Stomach (tissue), 9 donors: ENCODE results near the gene LDLRAD3. TPM values are rescaled to one million over a fixed set of nuclear protein-coding genes. Genes with fewer than 3 reads are reported as not detected.

ENCODE experiments used
- DNase-seq, 2 donors: peaks; one replicate each; pipeline versions ENCODE4 v3.0.0 to v3.0.0-alpha.2; 2013 to 2019
- H3K27ac ChIP-seq, 5 donors: fragments of 200-600 bp in 4 of 5; sonication (generic) in 4 of 5; one replicate each; pipeline ENCODE4 v1.5.1; 2013 to 2019; ENCODE audit warnings: mild to moderate bottlenecking in 1 of 5, moderate library complexity in 1 of 5
- H3K27me3 ChIP-seq, 3 donors: fragments of 200-600 bp; sonication (generic); one replicate each; pipeline ENCODE4 v1.5.1; 2017 to 2019; ENCODE audit warnings: mixed run types in 1 of 3
- H3K36me3 ChIP-seq, 4 donors: fragments of 200-600 bp; sonication (generic); 1 replicate in 3 of 4; 2 replicates in 1 of 4; pipeline ENCODE4 v1.5.1; 2016 to 2019
- H3K4me1 ChIP-seq, 4 donors: fragments of 200-600 bp; sonication (generic); one replicate each; pipeline ENCODE4 v1.5.1; 2016 to 2019
- H3K4me3 ChIP-seq, 4 donors: fragments of 200-600 bp; sonication (generic) in 3 of 4; one replicate each; pipeline ENCODE4 v1.5.1; 2016 to 2019; ENCODE audit warnings: mild to moderate bottlenecking in 1 of 4
- H3K9me3 ChIP-seq, 4 donors: fragments of 200-600 bp; sonication (generic); one replicate each; pipeline ENCODE4 v1.5.1; 2016 to 2019
- EP300 ChIP-seq: sonication (generic); formaldehyde crosslinking; IDR thresholded peaks from one replicate; pipeline ENCODE4 v1.6.1; 2017; ENCODE audit warnings: antibody characterized with exemption
- POLR2A ChIP-seq, 4 donors: fragments of 450-650 bp; IDR thresholded peaks; one replicate each; pipeline ENCODE4 v1.6.1; 2016; ENCODE audit warnings: antibody characterized with exemption in 4 of 4, control low read depth in 2 of 4, mild to moderate bottlenecking in 1 of 4, moderate library complexity in 1 of 4
- POLR2AphosphoS5 ChIP-seq, 3 donors: sonication (generic); formaldehyde crosslinking; IDR thresholded peaks; one replicate each; pipeline ENCODE4 v1.6.1; 2016; ENCODE audit warnings: antibody characterized with exemption in 3 of 3
- WGBS, 5 donors: extraction: QIAGEN DNeasy Blood & Tissue Kit in 3 of 5; methylation state at CpG; one replicate each; pipeline versions ENCODE4 v1.1.5 to v1.1.7; 2013 to 2018; 5-methylcytosine and 5-hydroxymethylcytosine counted together
- intact Hi-C: fragments of 100-400 bp; cut with DNase I; formaldehyde crosslinking; loops from one replicate; pipeline ENCODE4 v1.15.1; 2023; ENCODE audit warnings: low total_unique reads
- polyA plus RNA-seq, 3 donors: library from polyadenylated mRNA; stranded (reverse); fragments of 200-250 nt; gene quantifications; one replicate each; pipeline ENCODE4 v1.2.3, GENCODE V29; 2013
- total RNA-seq, 5 donors: library from RNA; depleted of rRNA; stranded (reverse); fragments of >200 nt; gene quantifications; one replicate each; pipeline versions ENCODE4 v1.1.0 to v1.2.3, GENCODE V29; 2014 to 2016
- TF ChIP-seq, protein P1 (sequence below), 7 experiments: fragments of 450-650 bp in 4 of 7; fragments of 200-600 bp in 3 of 7; sonication (generic) in 3 of 7; IDR thresholded peaks; one replicate each; pipeline ENCODE4 v1.5.1; 2016 to 2019; ENCODE audit warnings: antibody characterized with exemption in 7 of 7, control low read depth in 2 of 7, mild to moderate bottlenecking in 1 of 7
- donor health status: healthy with polysubstance abuse.
- donor health status: Bipolar disorder and iron deficiency.
- donor health status: healthy.

LDLRAD3 gene
- total and polyA plus RNA-seq, 8 donors = 2.0 to 22.8 (median 7.9) TPM

DNA sequence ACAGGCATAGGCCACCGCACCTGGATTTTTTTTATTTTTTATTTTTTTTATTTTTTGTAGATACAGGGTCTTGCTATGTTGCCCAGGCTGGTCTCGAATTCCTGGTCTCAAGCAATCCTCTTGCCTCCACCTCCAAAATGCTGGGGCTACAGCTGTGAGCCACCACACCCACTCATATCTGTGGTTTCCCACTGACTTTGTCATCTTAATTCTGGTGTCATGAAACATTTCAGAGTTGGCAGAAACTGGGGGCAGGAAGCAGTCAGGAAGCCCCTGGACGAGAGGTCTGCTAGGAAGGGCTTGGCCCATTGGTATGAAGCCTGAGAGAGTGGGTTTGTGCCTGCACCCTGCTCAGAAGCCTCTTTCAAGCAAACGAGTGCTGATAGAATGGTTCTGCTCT, 296.3 kb downstream of the LDLRAD3 start:
- TF ChIP-seq POLR2AphosphoS5 (IDR thresholded peaks at IDR 0.05) (no peak), EP300 (no peak), POLR2A (IDR thresholded peaks at IDR 0.05) (no peak)
- TF ChIP-seq, protein P1, sequence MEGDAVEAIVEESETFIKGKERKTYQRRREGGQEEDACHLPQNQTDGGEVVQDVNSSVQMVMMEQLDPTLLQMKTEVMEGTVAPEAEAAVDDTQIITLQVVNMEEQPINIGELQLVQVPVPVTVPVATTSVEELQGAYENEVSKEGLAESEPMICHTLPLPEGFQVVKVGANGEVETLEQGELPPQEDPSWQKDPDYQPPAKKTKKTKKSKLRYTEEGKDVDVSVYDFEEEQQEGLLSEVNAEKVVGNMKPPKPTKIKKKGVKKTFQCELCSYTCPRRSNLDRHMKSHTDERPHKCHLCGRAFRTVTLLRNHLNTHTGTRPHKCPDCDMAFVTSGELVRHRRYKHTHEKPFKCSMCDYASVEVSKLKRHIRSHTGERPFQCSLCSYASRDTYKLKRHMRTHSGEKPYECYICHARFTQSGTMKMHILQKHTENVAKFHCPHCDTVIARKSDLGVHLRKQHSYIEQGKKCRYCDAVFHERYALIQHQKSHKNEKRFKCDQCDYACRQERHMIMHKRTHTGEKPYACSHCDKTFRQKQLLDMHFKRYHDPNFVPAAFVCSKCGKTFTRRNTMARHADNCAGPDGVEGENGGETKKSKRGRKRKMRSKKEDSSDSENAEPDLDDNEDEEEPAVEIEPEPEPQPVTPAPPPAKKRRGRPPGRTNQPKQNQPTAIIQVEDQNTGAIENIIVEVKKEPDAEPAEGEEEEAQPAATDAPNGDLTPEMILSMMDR (IDR thresholded peaks at IDR 0.05) = no peak
- intact Hi-C loops = no loop called here
- H3K27ac ChIP-seq = no peak overlapping the region
- no peak overlapping the region for H3K4me3 ChIP-seq
- no peaks in the 10 kb centered on the region for H3K9me3 ChIP-seq
- 76 to 82% (median 78%) methylated on average over 4 of the region's 4 CpGs for WGBS, 5 donors
- H3K36me3 ChIP-seq = no peaks in the 10 kb centered on the region
- no peaks in the 10 kb centered on the region for H3K4me1 ChIP-seq
- H3K27me3 ChIP-seq = no peaks in the 10 kb centered on the region
- DNase-seq = no peak

DNA sequence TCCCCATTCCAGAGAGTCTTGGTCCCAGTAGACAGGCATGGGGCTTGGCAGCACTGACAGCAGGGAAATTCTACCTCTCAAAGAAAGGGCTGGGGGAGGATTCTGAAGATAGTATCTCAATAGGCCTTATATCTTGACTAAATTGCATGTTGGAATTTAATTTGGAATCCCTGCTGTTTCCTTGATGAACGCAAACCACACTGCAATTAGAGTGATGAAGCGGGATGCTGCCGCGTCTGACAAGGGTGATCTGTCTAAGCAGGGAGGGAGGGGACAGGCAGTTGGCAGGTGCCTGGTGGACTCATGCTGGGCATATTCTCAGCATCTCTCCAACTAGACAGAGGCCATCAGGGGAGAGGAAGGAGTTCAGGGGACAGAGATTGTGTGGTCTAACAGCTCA, 296.9 kb downstream of the LDLRAD3 start:
- H3K9me3 ChIP-seq = no peaks in the 10 kb centered on the region
- intact Hi-C loops = no loop called here
- no peaks in the 10 kb centered on the region for H3K4me1 ChIP-seq
- no peak overlapping the region for H3K4me3 ChIP-seq
- no peak for DNase-seq
- no peak overlapping the region for H3K27ac ChIP-seq
- no peaks in the 10 kb centered on the region for H3K36me3 ChIP-seq
- no peak for TF ChIP-seq POLR2A (IDR thresholded peaks at IDR 0.05)
- TF ChIP-seq EP300 = no peak
- no peak for TF ChIP-seq POLR2AphosphoS5 (IDR thresholded peaks at IDR 0.05)
- TF ChIP-seq, protein P1 (IDR thresholded peaks at IDR 0.05) = no peak
- no peaks in the 10 kb centered on the region for H3K27me3 ChIP-seq
- 93 to 100% (median 96%) methylated on average over 4 of the region's 4 CpGs for WGBS, 5 donors

DNA sequence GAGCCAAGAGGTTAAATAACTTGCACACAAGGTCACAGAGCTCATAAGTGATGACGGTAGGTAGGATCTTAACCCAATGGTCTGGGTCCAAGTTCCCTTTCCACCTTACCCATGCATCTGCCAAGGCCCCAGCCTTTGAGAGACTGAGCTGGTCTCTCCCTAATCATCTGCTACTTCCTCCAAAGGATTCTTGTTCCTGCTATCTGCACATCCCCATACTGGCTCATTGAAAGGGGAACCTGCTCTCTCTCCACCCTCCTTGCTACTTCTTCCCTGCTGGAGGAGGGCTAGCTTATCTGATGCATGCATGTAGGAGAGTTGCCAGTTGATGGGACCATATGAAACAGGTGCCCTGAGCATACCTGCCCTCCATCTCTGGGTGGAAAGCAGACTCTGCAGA, 297.6 kb downstream of the LDLRAD3 start:
- 35 to 86% (median 61%) methylated on average over 1 of the region's 1 CpG for WGBS, 5 donors
- no peak overlapping the region for H3K4me3 ChIP-seq
- no peaks in the 10 kb centered on the region for H3K36me3 ChIP-seq
- DNase-seq = no peak
- no peaks in the 10 kb centered on the region for H3K9me3 ChIP-seq
- no peak overlapping the region for H3K27ac ChIP-seq
- TF ChIP-seq EP300 = no peak
- no peak for TF ChIP-seq POLR2AphosphoS5 (IDR thresholded peaks at IDR 0.05)
- TF ChIP-seq, protein P1 (IDR thresholded peaks at IDR 0.05) = no peak
- no peak for TF ChIP-seq POLR2A (IDR thresholded peaks at IDR 0.05)
- no peaks in the 10 kb centered on the region for H3K27me3 ChIP-seq
- no peaks in the 10 kb centered on the region for H3K4me1 ChIP-seq
- intact Hi-C loops = no loop called here

DNA sequence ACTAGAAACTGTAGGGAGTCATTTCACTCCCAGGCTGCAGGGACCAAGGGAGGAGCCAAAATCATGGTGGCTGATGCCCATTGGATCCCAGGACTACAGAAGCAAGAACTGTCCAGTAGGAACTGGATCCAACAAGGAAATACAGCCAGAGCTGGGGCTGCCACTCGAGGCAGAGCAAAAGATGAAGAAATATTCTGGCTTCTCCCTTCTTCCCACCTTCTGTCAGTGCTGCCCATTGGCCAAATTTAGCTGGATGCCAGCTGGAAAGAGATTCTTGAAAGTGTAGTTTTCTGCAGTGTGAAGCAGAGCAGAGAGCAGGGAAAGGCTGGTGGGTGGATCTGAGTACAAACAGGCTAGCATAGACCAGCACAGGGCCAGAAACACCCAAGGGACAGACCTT, 299.8 kb downstream of the LDLRAD3 start:
- H3K4me1 ChIP-seq = no peaks in the 10 kb centered on the region
- 56 to 79% (median 64%) methylated on average over 1 of the region's 1 CpG for whole genome bisulfite sequencing, 5 donors
- H3K36me3 ChIP-seq = no peaks in the 10 kb centered on the region
- TF ChIP-seq, protein P1 (IDR thresholded peaks at IDR 0.05) = no peak
- TF ChIP-seq EP300 = no peak
- TF ChIP-seq POLR2AphosphoS5 (IDR thresholded peaks at IDR 0.05) = no peak
- no peaks in the 10 kb centered on the region for H3K27me3 ChIP-seq
- intact Hi-C loops = no loop called here
- H3K9me3 ChIP-seq = no peaks in the 10 kb centered on the region
- H3K27ac ChIP-seq = no peak overlapping the region
- DNase-seq = no peak
- no peak overlapping the region for H3K4me3 ChIP-seq
